GM10266 (cell line): Measurements from ENCODE around the gene KRTAP10-5.
"Not testable (repeated sequence)": the region's sequence is repeated elsewhere in the genome, so short reads cannot be mapped to it uniquely, and the experiment has no call there.

Experiments used
- DNase-seq: peaks from one replicate; pipeline ENCODE4 v3.0.0; 2012; ENCODE audit errors: extremely low spot score
- CTCF ChIP-seq: IDR thresholded peaks from 2 replicates; pipeline ENCODE4 v1.5.1; 2012; ENCODE audit warnings: mild to moderate bottlenecking, low read depth; ENCODE audit not compliant: control insufficient read depth, insufficient read depth; ENCODE audit errors: missing control alignments

Gene KRTAP10-5

GRCh38 chr21:44576025-44576420, 4.4 kb downstream of the KRTAP10-5 start:
- TF ChIP-seq CTCF: no peak
- DNase-seq: no peak

- TF ChIP-seq CTCF: no peak
These were observed 4.9 kb downstream of the KRTAP10-5 start for GRCh38 chr21:44575307-44576024.

GRCh38 chr21:44574457-44575306, 5.7 kb downstream of the KRTAP10-5 start:
- no peak for DNase-seq
- no peak for TF ChIP-seq CTCF

More at GRCh38 chr21:44575307-44576024, 4.9 kb downstream of the KRTAP10-5 start:
- DNase-seq: no peak

GRCh38 chr21:44573630-44574456, 6.6 kb downstream of the KRTAP10-5 start, which contains the start of gene KRTAP10-4:
TSS of gene KRTAP10-4 (plus strand) at chr21:44573729. CDS start at chr21:44573759, 30 bp downstream.
- not testable (repeated sequence) for DNase-seq

- peak; percentile 20 for DNase-seq
- TF ChIP-seq CTCF: no peak
These were observed 7.3 kb downstream of the KRTAP10-5 start for GRCh38 chr21:44572959-44573583.

GRCh38 chr21:44571844-44572782, 8.3 kb downstream of the KRTAP10-5 start:
- no peak for TF ChIP-seq CTCF
- DNase-seq: no peak

- no peak for TF ChIP-seq CTCF
- DNase-seq: no peak
These were observed 9.1 kb downstream of the KRTAP10-5 start for GRCh38 chr21:44571296-44571695.
